Peyer's patch (tissue), 4 donors: ENCODE measurements around the gene PPP1R3C.

Experiments used
- CTCF ChIP-seq, 6 experiments: fragments of 450-650 bp in 4 of 6; fragments of 200-600 bp in 2 of 6; sonication (generic) in 1 of 6; IDR thresholded peaks; one replicate each; pipeline ENCODE4 v1.5.1; 2017 to 2019; ENCODE audit warnings: antibody characterized with exemption in 6 of 6, mild to moderate bottlenecking in 3 of 6, moderate library complexity in 1 of 6
- POLR2A ChIP-seq, 2 donors: fragments of 450-650 bp; IDR thresholded peaks; one replicate each; pipeline ENCODE4 v1.5.1; 2017; ENCODE audit warnings: antibody characterized with exemption in 2 of 2, mild to moderate bottlenecking in 2 of 2, moderate library complexity in 2 of 2

GRCh38 chr10:91680487-91680886, 47.6 kb upstream of the PPP1R3C start:
- TF ChIP-seq CTCF (IDR thresholded peaks at IDR 0.05), result no peak
- TF ChIP-seq POLR2A (IDR thresholded peaks at IDR 0.05), result no peak
